Measurements from ENCODE around the gene SMU1.

- TF ChIP-seq, protein P1, sequence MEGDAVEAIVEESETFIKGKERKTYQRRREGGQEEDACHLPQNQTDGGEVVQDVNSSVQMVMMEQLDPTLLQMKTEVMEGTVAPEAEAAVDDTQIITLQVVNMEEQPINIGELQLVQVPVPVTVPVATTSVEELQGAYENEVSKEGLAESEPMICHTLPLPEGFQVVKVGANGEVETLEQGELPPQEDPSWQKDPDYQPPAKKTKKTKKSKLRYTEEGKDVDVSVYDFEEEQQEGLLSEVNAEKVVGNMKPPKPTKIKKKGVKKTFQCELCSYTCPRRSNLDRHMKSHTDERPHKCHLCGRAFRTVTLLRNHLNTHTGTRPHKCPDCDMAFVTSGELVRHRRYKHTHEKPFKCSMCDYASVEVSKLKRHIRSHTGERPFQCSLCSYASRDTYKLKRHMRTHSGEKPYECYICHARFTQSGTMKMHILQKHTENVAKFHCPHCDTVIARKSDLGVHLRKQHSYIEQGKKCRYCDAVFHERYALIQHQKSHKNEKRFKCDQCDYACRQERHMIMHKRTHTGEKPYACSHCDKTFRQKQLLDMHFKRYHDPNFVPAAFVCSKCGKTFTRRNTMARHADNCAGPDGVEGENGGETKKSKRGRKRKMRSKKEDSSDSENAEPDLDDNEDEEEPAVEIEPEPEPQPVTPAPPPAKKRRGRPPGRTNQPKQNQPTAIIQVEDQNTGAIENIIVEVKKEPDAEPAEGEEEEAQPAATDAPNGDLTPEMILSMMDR (IDR thresholded peaks at IDR 0.05): no peak
- TF ChIP-seq POLR2AphosphoS5 (IDR thresholded peaks at IDR 0.05): no peak
- no peak for TF ChIP-seq POLR2A (IDR thresholded peaks at IDR 0.05)
Measured at GRCh38 chr9:33107762-33108161, 31.3 kb upstream of the SMU1 start.

All from gastroesophageal sphincter (tissue), 3 donors.